Stomach (tissue), 4 donors: Measurements from ENCODE around the gene FBXO17.

ENCODE experiments used
- CTCF ChIP-seq, 7 experiments: fragments of 450-650 bp in 4 of 7; fragments of 200-600 bp in 3 of 7; sonication (generic) in 3 of 7; IDR thresholded peaks; one replicate each; pipeline ENCODE4 v1.5.1; 2016 to 2019; ENCODE audit warnings: antibody characterized with exemption in 7 of 7, control low read depth in 2 of 7, mild to moderate bottlenecking in 1 of 7
- EP300 ChIP-seq: sonication (generic); formaldehyde crosslinking; IDR thresholded peaks from one replicate; pipeline ENCODE4 v1.6.1; 2017; ENCODE audit warnings: antibody characterized with exemption
- POLR2A ChIP-seq, 4 donors: fragments of 450-650 bp; IDR thresholded peaks; one replicate each; pipeline ENCODE4 v1.6.1; 2016; ENCODE audit warnings: antibody characterized with exemption in 4 of 4, control low read depth in 2 of 4, mild to moderate bottlenecking in 1 of 4, moderate library complexity in 1 of 4

DNA sequence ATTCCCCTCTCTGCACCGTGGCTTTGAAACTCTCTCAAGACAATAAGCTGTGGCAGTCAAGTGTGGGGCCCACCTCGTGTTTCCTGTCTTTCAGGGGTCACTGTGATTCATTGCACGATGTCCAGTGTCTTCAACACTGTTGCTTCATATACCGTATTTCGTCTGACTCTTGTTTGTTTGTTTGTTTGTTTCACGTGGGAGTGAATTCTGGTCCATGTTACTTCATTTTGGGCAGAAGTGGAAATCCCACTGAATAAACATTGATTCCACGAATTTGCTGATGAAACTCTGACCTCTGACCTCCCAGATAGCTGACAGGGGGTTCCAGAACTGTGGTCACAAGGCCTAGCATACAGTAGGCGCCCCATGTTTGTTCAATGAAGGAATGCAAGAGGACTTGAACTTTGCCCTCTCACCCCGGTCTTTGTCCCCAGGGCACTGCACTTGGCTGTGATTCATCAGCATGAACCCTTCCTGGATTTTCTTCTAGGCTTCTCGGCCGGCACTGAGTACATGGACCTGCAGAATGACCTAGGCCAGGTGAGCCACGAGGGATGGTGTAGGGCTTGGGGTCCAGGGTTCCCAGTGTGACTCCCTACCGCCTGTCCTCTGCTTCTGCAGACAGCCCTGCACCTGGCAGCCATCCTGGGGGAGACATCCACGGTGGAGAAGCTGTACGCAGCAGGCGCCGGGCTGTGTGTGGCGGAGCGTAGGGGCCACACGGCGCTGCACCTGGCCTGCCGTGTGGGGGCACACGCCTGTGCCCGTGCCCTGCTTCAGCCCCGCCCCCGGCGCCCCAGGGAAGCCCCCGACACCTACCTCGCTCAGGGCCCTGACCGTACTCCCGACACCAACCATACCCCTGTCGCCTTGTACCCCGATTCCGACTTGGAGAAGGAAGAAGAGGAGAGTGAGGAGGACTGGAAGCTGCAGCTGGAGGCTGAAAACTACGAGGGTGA lies 70.7 kb downstream of the FBXO17 start:
- TF ChIP-seq CTCF (IDR thresholded peaks at IDR 0.05) (no peak), POLR2A (IDR thresholded peaks at IDR 0.05) (no peak), EP300 (no peak)
